PC-9 (cell line): ENCODE results near the gene ORM2. TPM values are rescaled to one million over a fixed set of nuclear protein-coding genes. Genes with fewer than 3 reads are reported as not detected.

Experiments used
- BruUV-seq: library from RNA; stranded (reverse); fragments of 400-500 nt; replicated peaks from 2 replicates; lab custom pipeline; 2021; lab: Mats Ljungman, UMichigan
- CTCF ChIA-PET: fragments of 300-600 bp; sonication (Branson Sonifier 250); formaldehyde crosslinking; loops from one replicate; lab custom pipeline; 2022; ENCODE audit warnings: antibody characterized with exemption; lab: Charles Lee
- POLR2A ChIA-PET: fragments of 300-600 bp; sonication (Branson Sonifier 250); formaldehyde crosslinking; loops from one replicate; lab custom pipeline; 2022; ENCODE audit warnings: antibody characterized with exemption; ENCODE audit not compliant: unreplicated experiment; lab: Charles Lee
- DNase-seq, 2 experiments: peaks; one replicate each; pipeline versions ENCODE4 v3.0.0 to v3.0.0-alpha.2; 2015 to 2022; ENCODE audit warnings: mixed read lengths in 1 of 2
- H2AFZ ChIP-seq: fragments of 200-600 bp; sonication (generic); 2 replicates; pipeline ENCODE4 v1.8.1; 2017; ENCODE audit warnings: antibody characterized with exemption
- H3F3A ChIP-seq: fragments of 200-600 bp; sonication (generic); 2 replicates; pipeline ENCODE4 v1.8.1; 2017; ENCODE audit warnings: antibody characterized with exemption, mild to moderate bottlenecking, low read depth; ENCODE audit not compliant: insufficient read depth
- H3K27ac ChIP-seq: fragments of 200-600 bp; sonication (generic); 2 replicates; pipeline ENCODE4 v1.6.1; 2016; ENCODE audit warnings: mixed run types
- H3K27me3 ChIP-seq: fragments of 200-600 bp; sonication (generic); 2 replicates; pipeline ENCODE4 v1.6.1; 2016; ENCODE audit warnings: low read depth, mixed run types; ENCODE audit not compliant: insufficient read depth
- H3K36me3 ChIP-seq: fragments of 200-600 bp; sonication (generic); 2 replicates; pipeline ENCODE4 v1.6.1; 2016; ENCODE audit warnings: low read depth, mixed run types
- H3K4me1 ChIP-seq: fragments of 200-600 bp; sonication (generic); replicated peaks from 2 replicates; pipeline ENCODE4 v1.6.1; 2016; ENCODE audit warnings: mixed run types; ENCODE audit not compliant: insufficient read depth
- H3K4me2 ChIP-seq: fragments of 200-600 bp; sonication (generic); 2 replicates; pipeline ENCODE4 v1.6.1; 2017; ENCODE audit warnings: mixed run types
- H3K4me3 ChIP-seq: fragments of 200-600 bp; sonication (generic); 2 replicates; pipeline ENCODE4 v1.6.1; 2016; ENCODE audit warnings: mixed run types
- H3K79me2 ChIP-seq: fragments of 200-600 bp; sonication (generic); 2 replicates; pipeline ENCODE4 v1.6.1; 2017; ENCODE audit warnings: low read depth, mixed run types
- H3K9me2 ChIP-seq: fragments of 200-600 bp; sonication (generic); 2 replicates; pipeline ENCODE4 v1.8.1; 2017; ENCODE audit warnings: mild to moderate bottlenecking; ENCODE audit not compliant: insufficient read depth
- H3K9me3 ChIP-seq: fragments of 200-600 bp; sonication (generic); 2 replicates; pipeline ENCODE4 v1.8.1; 2016; ENCODE audit warnings: low read depth; ENCODE audit not compliant: insufficient read depth
- H4K20me1 ChIP-seq: fragments of 200-600 bp; sonication (generic); 2 replicates; pipeline ENCODE4 v1.8.1; 2017; ENCODE audit not compliant: insufficient read depth
- EZH2 ChIP-seq: fragments of 200-600 bp; sonication (generic); IDR thresholded peaks from 2 replicates; pipeline ENCODE4 v1.8.0; 2017; ENCODE audit warnings: antibody characterized with exemption, low read depth
- intact Hi-C: fragments of 100-400 bp; cut with micrococcal nuclease; formaldehyde crosslinking; loops from one replicate; pipeline ENCODE4 v1.10.0; 2022; ENCODE audit not compliant: unreplicated experiment
- total RNA-seq: library from RNA; stranded (reverse); gene quantifications from 2 replicates; pipeline ENCODE4 v1.2.3, GENCODE V29; 2021
- TF ChIP-seq, protein P1 (sequence below): fragments of 200-600 bp; sonication (generic); conservative IDR thresholded peaks from 2 replicates; pipeline ENCODE4 v1.6.1; 2017; ENCODE audit warnings: mixed run types, antibody characterized with exemption, mild to moderate bottlenecking, moderate library complexity

The ORM2 gene
- total RNA-seq, 1 experiment from 2014 or later = not detected

DNA sequence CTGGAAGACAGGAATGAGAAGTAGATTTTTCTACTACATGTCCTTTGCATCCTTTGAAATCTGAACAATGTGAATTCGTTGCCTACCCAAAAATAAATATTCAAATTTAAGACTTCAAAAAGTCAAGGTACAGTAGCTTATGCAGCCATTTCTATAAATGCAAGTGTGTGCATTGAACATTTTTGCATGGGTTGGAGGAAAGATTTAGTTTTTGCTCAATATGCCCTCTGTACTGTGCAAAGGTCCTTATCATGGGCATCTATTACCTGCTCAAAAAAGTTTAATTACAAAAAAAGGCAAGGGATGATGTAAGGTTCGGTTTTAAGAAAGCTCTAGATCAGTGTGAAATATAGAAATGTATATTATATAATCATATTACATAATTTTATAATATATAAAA is 35.5 kb downstream of the ORM2 start:
- Histone ChIP-seq H4K20me1 (no peaks in the 10 kb centered on the region), H2AFZ (no peak overlapping the region), H3K9me3 (no peaks in the 10 kb centered on the region), H3K4me1 (peaks cover 38% of the 10 kb centered on the region), H3K27me3 (no peaks in the 10 kb centered on the region), H3K9me2 (no peaks in the 10 kb centered on the region), H3K79me2 (no peaks in the 10 kb centered on the region), H3K4me3 (no peak overlapping the region), H3K36me3 (no peaks in the 10 kb centered on the region), H3K4me2 (no peak overlapping the region), H3K27ac (peak overlapping the region; percentile 82; the same call in 1 of the 2 replicates), H3F3A (peaks cover 34% of the 10 kb centered on the region; the same call in 1 of the 2 replicates)
- intact Hi-C loops = no loop called here
- DNase-seq = no peak
- no peak for TF ChIP-seq EZH2
- TF ChIP-seq, protein P1, sequence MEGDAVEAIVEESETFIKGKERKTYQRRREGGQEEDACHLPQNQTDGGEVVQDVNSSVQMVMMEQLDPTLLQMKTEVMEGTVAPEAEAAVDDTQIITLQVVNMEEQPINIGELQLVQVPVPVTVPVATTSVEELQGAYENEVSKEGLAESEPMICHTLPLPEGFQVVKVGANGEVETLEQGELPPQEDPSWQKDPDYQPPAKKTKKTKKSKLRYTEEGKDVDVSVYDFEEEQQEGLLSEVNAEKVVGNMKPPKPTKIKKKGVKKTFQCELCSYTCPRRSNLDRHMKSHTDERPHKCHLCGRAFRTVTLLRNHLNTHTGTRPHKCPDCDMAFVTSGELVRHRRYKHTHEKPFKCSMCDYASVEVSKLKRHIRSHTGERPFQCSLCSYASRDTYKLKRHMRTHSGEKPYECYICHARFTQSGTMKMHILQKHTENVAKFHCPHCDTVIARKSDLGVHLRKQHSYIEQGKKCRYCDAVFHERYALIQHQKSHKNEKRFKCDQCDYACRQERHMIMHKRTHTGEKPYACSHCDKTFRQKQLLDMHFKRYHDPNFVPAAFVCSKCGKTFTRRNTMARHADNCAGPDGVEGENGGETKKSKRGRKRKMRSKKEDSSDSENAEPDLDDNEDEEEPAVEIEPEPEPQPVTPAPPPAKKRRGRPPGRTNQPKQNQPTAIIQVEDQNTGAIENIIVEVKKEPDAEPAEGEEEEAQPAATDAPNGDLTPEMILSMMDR = no peak
- POLR2A ChIA-PET = no interaction called here
- CTCF ChIA-PET = interaction anchor here (0.6 kb wide), 1 partner anchor 41 kb away, joined by 3 read pairs; no protein-coding TSS in a partner anchor
- BruUV-seq = no TSS peak

- DNase-seq = peak in 1 of 2 experiments; percentile 68
- POLR2A ChIA-PET = no interaction called here
Measured at GRCh38 chr9:114366334-114367128, 36.9 kb downstream of the ORM2 start.

GRCh38 chr9:114367366-114367765 is 37.7 kb downstream of the ORM2 start:
- H3K36me3 ChIP-seq = no peaks in the 10 kb centered on the region
- H3F3A ChIP-seq = peaks cover 34% of the 10 kb centered on the region; the same call in 1 of the 2 replicates
- H3K27me3 ChIP-seq = no peaks in the 10 kb centered on the region
- H4K20me1 ChIP-seq = no peaks in the 10 kb centered on the region
- ChIA-PET CTCF (no interaction called here), POLR2A (no interaction called here)
- no peak overlapping the region for H2AFZ ChIP-seq
- H3K9me3 ChIP-seq = no peaks in the 10 kb centered on the region
- intact Hi-C loops = no loop called here
- no peaks in the 10 kb centered on the region for H3K9me2 ChIP-seq
- TF ChIP-seq, protein P1 = no peak
- no peak for TF ChIP-seq EZH2
- no peak overlapping the region for H3K27ac ChIP-seq
- no peaks in the 10 kb centered on the region for H3K79me2 ChIP-seq
- H3K4me1 ChIP-seq = peaks cover 38% of the 10 kb centered on the region
- no TSS peak for BruUV-seq
- DNase-seq = no peak
- no peak overlapping the region; the same call in 1 of the 2 replicates for H3K4me2 ChIP-seq
- H3K4me3 ChIP-seq = no peak overlapping the region

More at GRCh38 chr9:114366334-114367128, 36.9 kb downstream of the ORM2 start:
- Histone ChIP-seq H3K36me3 (no peaks in the 10 kb centered on the region), H4K20me1 (no peaks in the 10 kb centered on the region), H3K9me3 (no peaks in the 10 kb centered on the region), H3K79me2 (no peaks in the 10 kb centered on the region), H3K9me2 (no peaks in the 10 kb centered on the region), H3K27ac (peak overlapping the region; percentile 12; the same call in 1 of the 2 replicates), H3K27me3 (no peaks in the 10 kb centered on the region), H3K4me2 (peak overlapping the region; percentile 35), H2AFZ (no peak overlapping the region), H3F3A (peaks cover 34% of the 10 kb centered on the region; the same call in 1 of the 2 replicates), H3K4me1 (peaks cover 38% of the 10 kb centered on the region), H3K4me3 (no peak overlapping the region)
- CTCF ChIA-PET = interaction anchor here (0.6 kb wide), 1 partner anchor 385 kb away, joined by 11 read pairs; no protein-coding TSS in a partner anchor
- TF ChIP-seq EZH2 = no peak
- TF ChIP-seq, protein P1 = no peak
- intact Hi-C loops = no loop called here
- no TSS peak for BruUV-seq
